CD4-positive, CD25-positive, alpha-beta regulatory T cell (primary cell): ENCODE measurements around the gene PDE4DIP. TPM values are rescaled to one million over a fixed set of nuclear protein-coding genes. Genes with fewer than 3 reads are reported as not detected.
"Not testable (repeated sequence)": the region's sequence is repeated elsewhere in the genome, so short reads cannot be mapped to it uniquely, and the experiment has no call there.

ENCODE experiments used
- ATAC-seq, 2 donors: fragments of 150-1000 bp; cut with Tn5 transposase; one replicate each; pipeline ENCODE4 v1.10.0; 2021; ENCODE audit warnings: low read depth in 2 of 2, moderate number of reproducible peaks in 2 of 2, moderate library complexity in 1 of 2
- DNase-seq, 3 donors: peaks; one replicate each; pipeline versions ENCODE4 v3.0.0 to v3.0.0-alpha.2; 2012 to 2022; ENCODE audit warnings: mixed read lengths in 1 of 3
- H3K27ac ChIP-seq: one replicate; pipeline ENCODE4 v1.7.0; 2013; ENCODE audit warnings: mild to moderate bottlenecking, low read length; ENCODE audit not compliant: insufficient read depth, poor library complexity, severe bottlenecking
- H3K27me3 ChIP-seq: one replicate; pipeline ENCODE4 v1.7.0; 2013; ENCODE audit warnings: low read length; ENCODE audit not compliant: control insufficient read depth, insufficient read depth
- H3K36me3 ChIP-seq: one replicate; pipeline ENCODE4 v1.7.0; 2013; ENCODE audit warnings: mild to moderate bottlenecking, low read length, moderate library complexity; ENCODE audit not compliant: control insufficient read depth, insufficient read depth
- H3K4me1 ChIP-seq: 2 replicates; pipeline ENCODE4 v1.7.0; 2013; ENCODE audit warnings: mild to moderate bottlenecking, low read length; ENCODE audit not compliant: insufficient read depth, control insufficient read depth, poor library complexity, severe bottlenecking
- H3K4me3 ChIP-seq: one replicate; pipeline ENCODE4 v1.7.0; 2013; ENCODE audit warnings: low read depth, mild to moderate bottlenecking, low read length, moderate library complexity
- H3K9me3 ChIP-seq, 2 experiments: 1 replicate in 1 of 2; 2 replicates in 1 of 2; pipeline ENCODE4 v1.7.0; 2013; ENCODE audit warnings: low read length in 2 of 2, mild to moderate bottlenecking in 1 of 2, moderate library complexity in 1 of 2; ENCODE audit not compliant: control insufficient read depth in 2 of 2
- H3K27ac Mint-ChIP-seq, 3 donors: one replicate each; pipeline ENCODE4 v1.8.0; 2020 to 2022; ENCODE audit warnings: mild to moderate bottlenecking in 3 of 3, mixed read lengths in 3 of 3, moderate library complexity in 2 of 3
- H3K27me3 Mint-ChIP-seq: one replicate; pipeline ENCODE4 v1.8.0; 2022; ENCODE audit warnings: mild to moderate bottlenecking, mixed read lengths
- H3K36me3 Mint-ChIP-seq: one replicate; pipeline ENCODE4 v1.8.0; 2020; ENCODE audit warnings: mixed read lengths
- H3K4me1 Mint-ChIP-seq, 4 donors: one replicate each; pipeline ENCODE4 v1.8.0; 2020 to 2022; ENCODE audit warnings: mixed read lengths in 4 of 4, mild to moderate bottlenecking in 1 of 4
- H3K4me3 Mint-ChIP-seq, 4 donors: one replicate each; pipeline ENCODE4 v1.8.0; 2020 to 2022; ENCODE audit warnings: mild to moderate bottlenecking in 4 of 4, mixed read lengths in 4 of 4, moderate library complexity in 3 of 4
- H3K9me3 Mint-ChIP-seq, 7 donors: one replicate each; pipeline ENCODE4 v1.8.0; 2020 to 2022; ENCODE audit warnings: mixed read lengths in 7 of 7, mild to moderate bottlenecking in 3 of 7, moderate library complexity in 2 of 7
- polyA plus RNA-seq, 4 donors: library from polyadenylated mRNA; unstranded; fragments of 300-500 nt; fragmentation: Illumina TruSeq; gene quantifications; one replicate each; pipeline ENCODE4 v1.2.3, GENCODE V29; 2021
- total RNA-seq: library from RNA; stranded (reverse); gene quantifications from one replicate; pipeline ENCODE4 v1.2.3, GENCODE V29; 2022

The PDE4DIP gene
- total and polyA plus RNA-seq, 5 donors from 2014 or later, result 22.3 to 50.8 (median 34.2) TPM

DNA sequence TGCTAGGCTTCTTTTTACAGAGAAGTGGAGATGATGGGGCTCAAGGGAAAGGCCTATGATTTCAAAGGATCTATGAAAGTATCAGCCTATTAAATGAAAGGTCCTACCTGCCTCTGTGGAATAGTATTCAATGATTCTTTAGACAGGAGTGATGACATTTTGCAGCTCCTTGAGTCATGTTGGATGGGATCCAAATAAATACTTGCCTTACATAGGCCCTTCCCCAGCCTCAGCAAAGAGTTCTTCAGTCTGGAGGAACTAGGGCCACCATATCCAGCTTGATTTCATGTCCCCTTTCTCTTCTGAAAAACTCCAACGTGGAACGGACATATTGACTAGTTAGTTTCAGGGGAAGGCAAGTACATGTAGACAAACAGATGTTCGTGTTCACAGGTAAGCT lies 171.3 kb downstream of the PDE4DIP start:
- H3K4me1 ChIP-seq, H3K4me3 Mint-ChIP-seq, H3K4me1 Mint-ChIP-seq, ATAC-seq, H3K27me3 ChIP-seq, H3K36me3 Mint-ChIP-seq, H3K9me3 ChIP-seq, H3K27ac Mint-ChIP-seq, H3K27me3 Mint-ChIP-seq, H3K27ac ChIP-seq, H3K9me3 Mint-ChIP-seq, DNase-seq, H3K36me3 ChIP-seq, H3K4me3 ChIP-seq: not testable (repeated sequence)

DNA sequence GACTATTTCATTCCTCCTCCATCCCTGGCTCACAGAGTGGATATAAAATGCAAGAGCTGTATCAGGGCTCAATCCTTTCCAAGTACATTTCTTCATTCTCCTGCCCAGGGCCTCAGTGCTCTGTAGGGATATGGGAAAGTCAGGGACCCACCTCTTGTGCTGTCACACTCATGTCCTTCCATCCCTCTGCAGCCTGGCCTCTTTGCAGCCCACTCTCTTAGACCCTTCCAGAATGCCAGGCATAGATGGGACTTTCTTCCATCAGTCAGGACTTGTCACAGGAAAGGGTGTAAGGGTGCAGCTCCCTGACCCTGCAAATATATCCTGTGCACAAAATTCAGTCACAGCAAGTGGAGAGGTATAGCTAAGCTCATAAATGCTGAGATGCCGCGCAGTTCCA lies 172.4 kb downstream of the PDE4DIP start:
- not testable (repeated sequence) for H3K36me3 Mint-ChIP-seq, H3K27ac Mint-ChIP-seq, H3K4me3 Mint-ChIP-seq, H3K9me3 Mint-ChIP-seq, H3K27me3 ChIP-seq, H3K4me1 ChIP-seq, H3K4me1 Mint-ChIP-seq, H3K9me3 ChIP-seq, DNase-seq, ATAC-seq, H3K36me3 ChIP-seq, H3K4me3 ChIP-seq, H3K27me3 Mint-ChIP-seq, H3K27ac ChIP-seq

- not testable (repeated sequence) for H3K4me1 ChIP-seq, H3K4me3 Mint-ChIP-seq
These were observed 174.3 kb downstream of the PDE4DIP start for GRCh38 chr1:149018577-149018976.

GRCh38 chr1:149024327-149024726 lies 180.1 kb downstream of the PDE4DIP start:
- H3K27me3 Mint-ChIP-seq, H3K27me3 ChIP-seq, H3K4me3 Mint-ChIP-seq, H3K27ac Mint-ChIP-seq, DNase-seq, H3K4me1 ChIP-seq, H3K27ac ChIP-seq, H3K36me3 ChIP-seq, ATAC-seq, H3K4me3 ChIP-seq, H3K9me3 Mint-ChIP-seq, H3K4me1 Mint-ChIP-seq, H3K9me3 ChIP-seq, H3K36me3 Mint-ChIP-seq: not testable (repeated sequence)

More at GRCh38 chr1:149018577-149018976, 174.3 kb downstream of the PDE4DIP start:
- not testable (repeated sequence) for H3K36me3 ChIP-seq, DNase-seq, H3K4me3 ChIP-seq, H3K27me3 Mint-ChIP-seq, H3K9me3 ChIP-seq, H3K4me1 Mint-ChIP-seq, H3K36me3 Mint-ChIP-seq, H3K9me3 Mint-ChIP-seq, H3K27ac ChIP-seq, ATAC-seq, H3K27ac Mint-ChIP-seq, H3K27me3 ChIP-seq

- H3K4me1 Mint-ChIP-seq, ATAC-seq, H3K9me3 ChIP-seq, H3K27me3 Mint-ChIP-seq, H3K27ac Mint-ChIP-seq, H3K27me3 ChIP-seq, H3K4me3 Mint-ChIP-seq, H3K36me3 Mint-ChIP-seq, H3K36me3 ChIP-seq, DNase-seq, H3K9me3 Mint-ChIP-seq, H3K27ac ChIP-seq, H3K4me1 ChIP-seq, H3K4me3 ChIP-seq: not testable (repeated sequence)
These were observed 189.7 kb downstream of the PDE4DIP start for GRCh38 chr1:149033916-149034315.

DNA sequence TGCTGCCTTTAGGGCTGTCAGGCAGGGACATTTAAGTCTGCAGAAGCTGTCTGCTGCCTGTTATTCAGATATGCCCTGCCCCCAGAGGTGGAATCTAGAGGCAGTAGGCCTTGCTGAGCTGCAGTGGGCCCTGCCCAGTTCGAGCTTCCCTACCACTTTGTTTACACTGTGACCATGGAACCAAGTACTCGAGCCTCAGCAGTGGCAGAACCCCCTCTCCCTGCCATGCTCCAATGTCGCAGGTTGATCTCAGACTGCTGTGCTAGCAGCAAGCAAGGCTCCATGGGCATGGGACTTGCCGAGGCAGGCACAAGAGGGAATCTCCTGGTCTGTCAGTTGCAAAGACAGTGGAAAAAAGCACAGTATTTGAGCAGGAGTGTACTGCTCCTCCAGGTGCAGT lies 198.8 kb downstream of the PDE4DIP start:
- ATAC-seq, result not testable (repeated sequence)

GRCh38 chr1:149064611-149065010 lies 220.4 kb downstream of the PDE4DIP start:
- not testable (repeated sequence) for H3K4me3 ChIP-seq, H3K9me3 ChIP-seq, H3K27ac Mint-ChIP-seq, H3K4me3 Mint-ChIP-seq, H3K4me1 ChIP-seq, H3K36me3 ChIP-seq, ATAC-seq, H3K27ac ChIP-seq, H3K27me3 Mint-ChIP-seq, H3K27me3 ChIP-seq, H3K9me3 Mint-ChIP-seq, H3K4me1 Mint-ChIP-seq
- H3K36me3 Mint-ChIP-seq, result peaks cover 16% of the 10 kb centered on the region
- DNase-seq, result peak in 1 of 3 donors; percentile 23

More for the DNA sequence above, 198.8 kb downstream of the PDE4DIP start:
- not testable (repeated sequence) for DNase-seq, H3K36me3 ChIP-seq, H3K4me1 Mint-ChIP-seq, H3K9me3 ChIP-seq, H3K27ac Mint-ChIP-seq, H3K4me3 Mint-ChIP-seq, H3K27me3 Mint-ChIP-seq, H3K27ac ChIP-seq, H3K4me3 ChIP-seq, H3K4me1 ChIP-seq, H3K9me3 Mint-ChIP-seq, H3K36me3 Mint-ChIP-seq, H3K27me3 ChIP-seq

GRCh38 chr1:149075505-149076127 lies 231.4 kb downstream of the PDE4DIP start:
- not testable (repeated sequence) for H3K36me3 Mint-ChIP-seq, H3K9me3 Mint-ChIP-seq, H3K4me3 Mint-ChIP-seq, H3K27ac ChIP-seq, H3K4me1 Mint-ChIP-seq, H3K4me3 ChIP-seq, H3K4me1 ChIP-seq, H3K9me3 ChIP-seq, H3K27me3 Mint-ChIP-seq, H3K36me3 ChIP-seq, ATAC-seq, H3K27me3 ChIP-seq
- H3K27ac Mint-ChIP-seq, result peak overlapping the region in 1 of 3 donors; percentile 26
- peak in 1 of 3 donors; percentile 0 for DNase-seq
